B cell (primary cell): ENCODE data around the gene RDH8.

Experiments
- EZH2 ChIP-seq: IDR thresholded peaks from 2 replicates; pipeline ENCODE4 v1.6.1; 2012; ENCODE audit warnings: borderline replicate concordance, low read depth, mild to moderate bottlenecking, moderate library complexity, low read length; ENCODE audit not compliant: insufficient read depth, poor library complexity, severe bottlenecking
- TF ChIP-seq, protein P1 (sequence below): fragments of 200-600 bp; IDR thresholded peaks from one replicate; pipeline ENCODE4 v1.8.0; 2022; ENCODE audit warnings: antibody characterized with exemption, mild to moderate bottlenecking

DNA sequence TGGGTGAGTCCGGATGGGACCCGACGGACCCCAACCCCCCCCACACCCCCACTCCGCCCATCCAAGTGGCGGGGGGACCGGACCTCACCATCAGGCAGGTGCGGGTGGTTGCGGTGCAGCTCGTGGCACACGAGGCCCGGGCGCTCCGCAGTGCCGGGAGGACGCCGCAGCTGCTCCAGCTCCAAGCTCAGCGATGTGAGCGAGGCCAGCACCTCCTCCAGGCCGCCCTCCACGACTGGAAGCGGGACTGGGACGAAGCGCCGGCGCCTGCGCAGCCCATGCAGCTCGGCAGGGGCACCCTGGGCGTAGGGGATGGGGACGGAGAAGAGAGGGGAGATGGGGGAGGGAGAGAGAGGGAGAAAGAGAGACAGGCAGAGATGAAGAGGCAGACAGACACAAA lies 46.8 kb upstream of the RDH8 start:
- TF ChIP-seq, protein P1, sequence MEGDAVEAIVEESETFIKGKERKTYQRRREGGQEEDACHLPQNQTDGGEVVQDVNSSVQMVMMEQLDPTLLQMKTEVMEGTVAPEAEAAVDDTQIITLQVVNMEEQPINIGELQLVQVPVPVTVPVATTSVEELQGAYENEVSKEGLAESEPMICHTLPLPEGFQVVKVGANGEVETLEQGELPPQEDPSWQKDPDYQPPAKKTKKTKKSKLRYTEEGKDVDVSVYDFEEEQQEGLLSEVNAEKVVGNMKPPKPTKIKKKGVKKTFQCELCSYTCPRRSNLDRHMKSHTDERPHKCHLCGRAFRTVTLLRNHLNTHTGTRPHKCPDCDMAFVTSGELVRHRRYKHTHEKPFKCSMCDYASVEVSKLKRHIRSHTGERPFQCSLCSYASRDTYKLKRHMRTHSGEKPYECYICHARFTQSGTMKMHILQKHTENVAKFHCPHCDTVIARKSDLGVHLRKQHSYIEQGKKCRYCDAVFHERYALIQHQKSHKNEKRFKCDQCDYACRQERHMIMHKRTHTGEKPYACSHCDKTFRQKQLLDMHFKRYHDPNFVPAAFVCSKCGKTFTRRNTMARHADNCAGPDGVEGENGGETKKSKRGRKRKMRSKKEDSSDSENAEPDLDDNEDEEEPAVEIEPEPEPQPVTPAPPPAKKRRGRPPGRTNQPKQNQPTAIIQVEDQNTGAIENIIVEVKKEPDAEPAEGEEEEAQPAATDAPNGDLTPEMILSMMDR = no peak
- no peak for TF ChIP-seq EZH2
